Measurements from ENCODE around the gene OR2AT4.
"Not testable (repeated sequence)": the region's sequence is repeated elsewhere in the genome, so short reads cannot be mapped to it uniquely, and the experiment has no call there.

The OR2AT4 gene

DNA sequence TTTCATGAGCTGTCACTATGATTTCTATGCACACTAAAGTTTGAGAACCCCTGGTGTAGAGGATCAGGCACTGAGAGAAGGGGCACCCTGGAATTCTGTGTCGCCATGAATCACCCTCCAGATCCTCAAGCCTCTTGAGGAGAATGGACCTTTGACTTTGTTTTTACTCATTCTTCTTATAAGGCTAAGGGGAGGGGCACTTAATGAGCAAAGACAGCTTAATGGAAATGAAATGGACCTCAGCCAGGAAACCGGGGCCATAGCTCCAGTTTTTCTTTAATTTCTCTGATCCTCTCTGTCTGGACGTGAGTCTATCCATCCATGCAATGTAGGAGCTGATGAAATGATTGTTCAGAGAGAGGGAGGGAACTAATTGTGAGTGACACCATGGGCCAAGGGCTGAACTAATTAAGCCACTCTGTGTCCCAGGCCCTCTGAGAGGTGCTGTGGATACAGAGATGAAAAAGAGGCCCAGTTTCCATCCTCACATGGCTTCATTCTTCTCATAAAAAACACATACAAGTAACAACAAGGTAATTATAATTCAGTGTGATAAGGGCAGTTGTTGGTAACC is 32.8 kb downstream of the OR2AT4 start:
- DNase-seq: no peak

DNA sequence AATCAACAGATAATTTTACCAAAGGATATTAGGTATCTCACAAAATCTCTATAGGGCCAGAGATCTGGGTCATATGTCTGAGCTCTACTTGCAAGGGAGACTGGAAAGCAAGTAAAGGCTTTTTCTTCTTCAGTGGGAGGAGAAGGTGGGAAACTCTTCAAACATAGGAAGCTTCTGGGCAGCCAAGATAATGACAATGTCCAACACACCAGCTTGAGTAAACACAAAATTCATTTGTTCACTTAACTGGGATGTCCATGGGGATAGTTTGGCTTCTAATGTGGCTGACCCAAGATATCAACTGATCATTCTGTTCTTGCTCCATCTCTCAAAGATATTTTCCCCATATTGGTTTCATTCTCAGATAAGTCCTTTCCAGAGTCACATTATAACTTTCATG is 37.4 kb downstream of the OR2AT4 start:
- DNase-seq: no peak

DNA sequence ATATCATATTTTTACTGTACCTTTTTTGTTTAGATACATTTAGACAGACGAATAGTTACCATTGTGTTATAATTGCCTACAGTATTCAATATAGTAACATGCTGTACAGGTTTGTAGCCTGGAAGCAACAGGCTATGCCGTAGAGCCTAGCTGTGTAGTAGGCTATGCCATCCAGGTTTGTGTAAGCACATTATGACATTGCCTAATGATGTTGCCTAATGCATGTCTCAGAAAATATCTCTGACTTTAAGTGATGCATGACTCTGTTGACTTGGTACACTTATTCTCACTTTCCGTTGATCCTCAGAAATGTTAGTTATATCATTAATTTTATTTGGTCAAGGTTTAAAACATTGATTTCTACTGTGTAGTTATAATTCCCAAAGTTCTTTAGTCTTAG is 39.9 kb downstream of the OR2AT4 start:
- no peak for DNase-seq

DNA sequence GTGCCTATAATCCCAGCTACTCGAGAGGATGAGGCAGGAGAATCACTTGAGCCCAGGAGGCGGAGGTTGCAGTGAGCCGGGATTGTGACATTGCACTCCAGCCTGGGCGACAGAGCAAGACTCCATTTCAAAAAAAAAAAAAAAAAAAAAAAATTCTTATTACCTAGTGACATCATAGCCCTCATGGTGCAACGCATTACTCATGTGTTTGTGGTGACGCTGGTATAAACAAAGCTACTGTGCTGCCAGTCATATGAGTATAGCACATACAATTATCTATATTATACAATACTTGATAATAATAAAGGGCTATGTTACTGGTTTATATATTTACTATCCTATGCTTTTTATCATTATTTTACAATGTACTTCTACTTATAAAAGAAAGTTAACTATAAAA is 41.2 kb downstream of the OR2AT4 start:
- no peak for DNase-seq

DNA sequence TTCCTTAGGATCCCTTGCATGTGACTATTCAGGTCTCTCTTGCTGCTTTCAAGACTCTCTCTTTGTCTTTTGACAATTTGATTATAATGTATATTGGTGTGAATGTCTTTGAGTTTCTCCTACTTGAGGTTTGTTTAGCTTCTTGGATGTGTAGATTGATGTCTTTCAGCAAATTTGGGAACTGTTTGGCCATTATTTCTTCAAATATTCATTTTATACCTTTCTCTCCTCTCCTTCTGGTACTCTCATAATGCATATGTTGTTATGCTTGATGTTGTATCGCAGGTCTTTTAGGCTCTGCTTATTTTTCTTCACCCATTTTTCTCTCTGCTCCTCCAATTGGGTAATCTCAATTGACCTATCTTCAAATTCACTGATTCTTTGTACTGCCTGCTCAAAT is 44.2 kb downstream of the OR2AT4 start:
- DNase-seq: no peak

DNA sequence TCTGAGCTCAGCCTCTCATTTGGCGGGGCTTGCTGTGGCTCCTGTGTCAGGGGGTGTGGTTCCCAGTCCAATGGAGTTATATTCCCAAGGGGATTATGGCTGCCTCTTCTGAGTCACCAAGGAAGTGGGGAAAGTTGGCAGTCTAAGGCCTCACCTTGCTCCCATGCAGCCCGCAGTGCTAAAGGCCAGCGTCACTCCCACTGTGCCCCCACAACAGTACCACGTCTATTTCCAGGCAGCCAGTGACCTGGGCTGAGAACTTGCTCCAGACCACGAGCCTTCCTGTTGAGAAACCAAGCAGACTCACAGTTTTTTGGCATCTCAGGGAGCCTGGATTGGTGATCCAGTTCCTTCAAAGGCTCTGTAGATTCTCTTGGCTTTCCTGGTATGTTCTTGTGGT is 45.6 kb downstream of the OR2AT4 start:
- DNase-seq: no peak

DNA sequence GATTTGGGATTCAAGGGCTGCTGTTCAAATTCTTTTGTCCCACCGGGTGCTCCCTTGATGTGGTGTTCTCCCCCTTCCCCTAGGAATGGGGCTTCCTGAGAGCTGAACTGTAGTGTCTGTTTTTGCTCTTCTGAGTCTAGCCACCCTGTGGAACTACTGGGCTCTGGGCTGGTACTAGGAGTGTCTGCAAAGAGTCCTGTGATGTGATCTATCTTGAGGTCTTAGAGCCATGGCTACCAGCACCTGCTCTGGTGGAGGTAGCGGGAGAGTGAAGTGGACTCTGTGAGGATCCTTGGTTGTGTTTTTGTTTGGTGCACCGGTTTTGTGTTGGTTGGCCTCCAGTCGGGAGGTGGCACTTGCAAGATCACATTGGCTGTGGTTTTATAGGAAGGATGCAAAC is 46.2 kb downstream of the OR2AT4 start:
- DNase-seq: no peak

DNA sequence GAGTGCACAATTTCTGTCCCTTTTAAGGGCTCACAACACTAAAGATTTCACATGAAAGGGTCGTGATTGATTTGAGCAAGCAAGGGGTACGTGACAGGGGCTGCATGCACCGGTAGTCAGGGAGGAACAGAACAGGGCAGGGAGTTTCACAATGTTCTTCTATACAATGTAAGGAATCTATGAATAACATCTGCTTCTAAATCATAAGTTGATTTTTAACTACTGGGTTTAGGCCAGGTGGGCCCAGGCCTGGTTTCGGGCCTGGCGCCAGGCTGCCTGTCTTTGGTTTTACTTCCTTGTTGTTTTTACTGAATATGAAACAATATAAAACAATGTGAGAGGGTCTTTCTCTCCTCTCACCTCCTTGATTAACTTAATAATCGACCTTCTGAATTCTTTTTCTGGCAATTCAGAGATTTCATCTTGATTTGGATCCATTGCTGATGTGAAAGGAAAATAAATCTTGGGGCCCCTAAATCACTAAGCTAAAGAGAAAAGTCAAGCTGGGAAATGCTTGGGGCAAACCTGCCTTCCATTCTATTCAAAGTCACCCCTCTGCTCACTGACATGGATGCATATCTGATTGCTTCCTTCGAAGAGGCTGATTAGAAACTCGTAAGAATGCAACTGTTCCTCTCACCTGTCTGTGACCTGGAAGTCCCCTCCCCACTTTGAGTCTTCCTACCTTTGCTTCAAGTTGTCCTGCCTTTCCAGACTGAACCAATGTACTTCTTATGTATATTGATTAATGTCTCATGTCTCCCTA is 47.0 kb downstream of the OR2AT4 start:
- DNase-seq: not testable (repeated sequence)

DNA sequence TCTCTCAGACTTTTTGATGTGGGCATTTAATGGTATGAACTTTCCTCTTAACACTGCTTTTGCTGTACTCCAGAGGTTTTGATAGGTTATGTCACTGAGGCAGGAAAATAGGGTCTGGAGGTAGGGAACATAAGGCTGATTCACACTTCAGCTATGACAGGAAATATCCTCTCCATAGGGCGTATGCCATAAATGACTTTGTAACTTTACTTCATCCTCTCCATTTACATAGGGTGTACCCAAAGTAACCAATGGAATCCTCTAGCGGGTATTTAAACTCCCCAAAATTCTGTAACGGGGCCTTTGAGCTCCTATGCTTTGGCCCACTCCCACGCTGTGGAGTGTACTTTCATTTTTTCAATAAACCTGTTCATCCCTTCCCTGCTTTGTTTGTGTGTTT is 49.5 kb downstream of the OR2AT4 start:
- DNase-seq: no peak

DNA sequence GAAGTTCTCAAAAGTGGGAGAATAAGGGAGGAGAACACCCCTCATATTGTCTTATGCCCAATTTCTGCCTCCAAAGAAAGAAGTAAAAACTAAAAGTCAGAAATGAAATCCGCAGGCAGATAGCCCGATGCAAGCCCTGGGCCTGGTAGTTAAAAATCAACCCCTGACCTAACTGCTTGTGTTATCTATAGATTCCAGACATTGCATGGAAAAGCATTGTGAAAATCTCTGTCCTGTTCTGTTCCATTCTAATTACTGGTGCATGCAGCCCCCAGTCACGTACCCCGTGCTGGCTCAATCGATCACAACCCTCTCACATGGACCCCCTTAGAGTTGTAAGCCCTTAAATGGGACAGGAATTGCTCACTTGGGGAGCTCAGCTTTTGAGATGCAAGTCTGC is 50.0 kb downstream of the OR2AT4 start:
- not testable (repeated sequence) for DNase-seq

DNA sequence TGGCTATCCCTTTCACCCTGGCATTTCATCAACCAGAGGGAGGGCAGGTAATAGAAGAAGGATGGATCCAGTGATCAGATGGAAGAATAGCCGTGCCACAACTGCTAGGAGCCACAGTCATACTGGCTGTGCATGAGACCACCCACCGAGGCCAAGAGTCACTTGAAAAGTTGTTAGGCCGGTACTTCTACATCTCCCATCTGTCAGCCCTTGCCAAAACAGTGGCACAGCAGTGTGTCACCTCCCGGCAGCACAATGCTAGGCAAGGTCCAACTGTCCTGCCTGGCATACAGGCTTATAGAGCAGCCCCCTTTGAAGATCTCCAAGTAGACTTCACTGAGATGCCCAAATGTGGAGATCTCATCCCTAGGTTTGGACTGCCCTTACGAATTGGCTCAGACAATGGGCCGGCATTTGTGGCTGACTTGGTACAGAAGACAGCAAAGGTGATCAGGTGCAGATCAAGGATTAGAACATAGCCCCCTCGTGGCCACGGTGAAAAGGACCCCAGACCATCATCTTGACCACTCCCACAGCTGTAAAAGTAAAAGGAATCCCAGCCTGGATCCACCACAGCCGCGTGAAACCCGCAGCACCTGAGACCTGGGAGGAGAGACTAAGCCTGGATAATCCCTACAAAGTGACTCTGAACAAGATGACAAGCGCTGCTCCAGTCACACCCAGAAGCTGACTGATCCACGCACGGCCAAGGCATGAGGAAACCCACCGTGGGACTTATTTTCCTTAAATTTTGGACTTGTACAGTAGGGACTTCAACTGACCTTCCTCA is 52.1 kb downstream of the OR2AT4 start:
- not testable (repeated sequence) for DNase-seq

DNA sequence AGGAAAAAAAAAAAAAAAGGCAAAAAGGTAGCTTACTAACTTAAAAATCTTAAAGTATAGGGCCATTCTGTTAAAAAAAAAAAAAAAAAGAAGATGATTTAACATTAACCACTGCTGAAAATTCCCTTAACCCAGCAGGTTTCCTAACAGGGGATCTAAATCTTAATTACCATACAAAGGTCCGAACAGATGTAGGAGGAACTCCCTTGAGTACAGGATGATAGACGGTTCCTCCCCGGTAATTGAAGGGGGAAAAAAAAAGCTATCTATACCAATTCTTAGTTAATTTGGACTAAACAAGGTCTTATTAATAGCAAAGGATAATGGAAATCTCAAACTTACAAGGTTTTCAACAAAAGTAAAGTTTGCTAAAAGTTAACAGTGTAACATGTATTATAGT is 54.9 kb downstream of the OR2AT4 start:
- DNase-seq: not testable (repeated sequence)

DNA sequence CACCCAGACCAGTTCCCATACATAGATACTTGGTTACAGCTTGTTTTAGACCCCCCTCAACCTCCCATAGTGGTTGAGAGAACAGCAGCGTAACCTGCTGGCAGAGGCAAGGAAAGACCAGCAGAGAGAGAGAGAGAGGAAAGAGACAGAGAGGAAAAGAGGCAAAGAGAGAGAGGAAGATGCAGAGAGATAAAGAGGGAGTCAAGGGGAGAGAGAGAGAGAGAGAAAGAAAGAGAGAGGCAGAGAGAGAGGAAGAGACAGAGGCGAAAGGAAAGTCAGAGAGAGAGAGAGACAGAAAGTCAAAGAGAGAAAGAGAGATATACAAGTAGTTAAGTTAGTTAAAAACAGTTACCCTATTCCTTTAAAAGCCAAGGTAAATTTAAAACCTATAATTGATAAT is 55.4 kb downstream of the OR2AT4 start:
- DNase-seq: no peak

DNA sequence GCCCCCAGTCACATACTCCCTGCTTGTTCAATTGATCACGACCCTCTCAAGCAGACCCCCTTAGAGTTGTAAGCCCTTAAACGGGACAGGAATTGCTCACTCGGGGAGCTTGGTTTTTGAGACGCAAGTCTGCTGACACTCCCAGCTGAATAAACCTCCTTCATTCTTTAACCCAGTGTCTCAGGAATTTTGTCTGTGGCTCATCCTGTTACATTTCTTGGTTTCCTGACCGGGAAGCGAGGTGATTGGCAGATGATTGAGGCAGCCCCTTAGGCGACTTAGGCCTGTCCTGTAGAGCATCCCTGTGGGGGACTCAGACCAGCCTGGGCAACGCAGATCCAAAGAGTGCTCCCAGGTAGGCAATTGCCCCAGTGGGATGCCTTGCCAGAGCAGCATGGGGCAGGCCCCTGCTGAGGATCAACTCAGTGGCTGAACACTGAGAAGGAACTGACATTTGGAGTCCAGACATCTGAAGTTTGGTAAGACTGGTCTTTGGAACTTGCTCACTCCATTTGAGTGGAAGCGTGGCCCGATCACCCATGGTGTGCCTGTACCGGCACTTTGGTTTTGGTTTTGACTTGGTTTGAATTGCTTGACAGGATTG is 56.4 kb downstream of the OR2AT4 start:
- DNase-seq: no peak

DNA sequence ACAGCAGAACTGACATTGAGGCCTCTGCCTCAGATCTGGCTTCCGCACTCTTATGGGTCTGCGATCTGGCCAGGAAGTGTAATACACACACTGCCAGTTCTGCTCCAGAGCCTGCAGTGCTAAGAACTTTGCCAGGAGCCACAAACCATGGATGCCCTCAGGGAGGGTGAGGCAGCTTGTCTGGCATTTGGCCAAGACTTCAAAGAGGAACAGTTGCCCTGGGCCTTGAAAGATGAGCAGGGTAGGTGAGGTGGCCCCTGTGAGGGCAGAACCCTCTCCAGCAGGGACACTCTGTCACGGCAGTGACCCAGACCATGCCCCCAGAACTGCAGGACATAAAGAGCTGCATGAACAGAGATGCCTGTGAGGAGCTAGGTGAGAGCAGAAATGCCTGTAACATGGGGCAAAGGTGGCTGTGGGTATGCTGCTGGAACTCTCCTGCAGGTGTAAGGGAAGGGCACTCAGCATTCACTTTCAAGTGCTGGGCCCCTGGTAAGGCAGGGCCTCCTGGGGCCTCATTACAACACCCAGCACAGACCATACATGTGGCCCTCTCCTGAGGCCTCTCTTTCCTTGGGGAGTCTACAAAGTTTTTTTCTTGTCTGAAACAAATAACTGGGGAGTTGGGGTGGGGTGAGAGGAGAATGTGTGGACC is 60.6 kb downstream of the OR2AT4 start:
- DNase-seq: no peak

DNA sequence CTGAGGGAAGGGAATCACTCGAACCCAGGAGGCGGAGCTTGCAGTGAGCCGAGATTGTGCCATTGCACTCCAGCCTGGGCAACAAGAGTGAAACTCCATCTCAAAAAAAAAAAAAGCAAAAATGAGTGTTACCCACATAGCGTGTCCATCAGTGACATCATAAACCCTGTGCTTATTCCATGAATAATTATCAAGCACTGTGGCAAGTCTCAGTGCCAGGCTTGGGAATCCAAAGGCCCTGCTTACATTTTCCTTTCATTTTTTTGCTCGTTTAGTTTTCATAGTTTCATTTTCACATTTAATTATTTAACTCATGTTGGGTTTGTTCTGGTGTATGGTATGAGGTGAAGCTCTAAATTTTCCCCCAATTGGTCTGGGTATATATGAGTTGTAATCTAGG is 61.4 kb downstream of the OR2AT4 start:
- no peak for DNase-seq

DNA sequence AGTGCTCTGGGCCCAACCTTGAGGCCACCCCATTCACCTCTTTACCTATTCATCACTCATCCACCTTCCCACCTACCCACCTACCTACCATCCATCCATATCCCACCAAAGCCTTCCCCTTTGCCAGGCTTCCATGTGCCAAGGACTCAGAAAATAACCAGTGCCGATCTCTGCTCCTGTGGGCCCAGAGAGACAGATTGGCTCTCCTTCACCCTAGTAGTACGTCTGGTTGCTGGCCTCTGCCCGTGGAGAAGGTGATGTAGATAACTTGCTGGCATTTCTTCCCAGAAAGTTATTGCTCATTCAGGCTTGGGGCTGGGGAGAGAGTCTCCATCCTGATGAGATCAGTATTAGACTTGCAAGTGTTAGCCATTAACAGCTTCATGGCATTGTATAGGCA is 62.8 kb downstream of the OR2AT4 start:
- no peak for DNase-seq

DNA sequence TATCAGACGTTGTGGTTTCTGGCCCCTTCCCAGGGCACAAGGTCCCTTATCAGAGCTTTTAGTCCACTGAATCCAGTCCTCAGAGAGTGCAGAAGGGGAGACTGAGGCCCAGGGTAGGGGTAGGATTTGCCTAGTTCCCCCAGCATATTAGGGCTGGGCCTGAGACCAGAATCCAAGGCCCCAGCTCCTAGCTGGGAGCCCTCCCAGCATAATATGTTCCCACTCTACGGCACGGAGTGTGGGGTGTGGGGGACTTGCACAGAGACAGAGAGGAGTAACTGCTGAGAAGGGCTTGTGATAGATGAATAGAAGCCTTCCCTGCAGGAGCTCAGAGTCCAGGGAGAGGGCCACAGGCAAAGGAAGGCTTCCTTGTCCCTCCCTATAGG is 64.1 kb downstream of the OR2AT4 start:
- DNase-seq: no peak

DNA sequence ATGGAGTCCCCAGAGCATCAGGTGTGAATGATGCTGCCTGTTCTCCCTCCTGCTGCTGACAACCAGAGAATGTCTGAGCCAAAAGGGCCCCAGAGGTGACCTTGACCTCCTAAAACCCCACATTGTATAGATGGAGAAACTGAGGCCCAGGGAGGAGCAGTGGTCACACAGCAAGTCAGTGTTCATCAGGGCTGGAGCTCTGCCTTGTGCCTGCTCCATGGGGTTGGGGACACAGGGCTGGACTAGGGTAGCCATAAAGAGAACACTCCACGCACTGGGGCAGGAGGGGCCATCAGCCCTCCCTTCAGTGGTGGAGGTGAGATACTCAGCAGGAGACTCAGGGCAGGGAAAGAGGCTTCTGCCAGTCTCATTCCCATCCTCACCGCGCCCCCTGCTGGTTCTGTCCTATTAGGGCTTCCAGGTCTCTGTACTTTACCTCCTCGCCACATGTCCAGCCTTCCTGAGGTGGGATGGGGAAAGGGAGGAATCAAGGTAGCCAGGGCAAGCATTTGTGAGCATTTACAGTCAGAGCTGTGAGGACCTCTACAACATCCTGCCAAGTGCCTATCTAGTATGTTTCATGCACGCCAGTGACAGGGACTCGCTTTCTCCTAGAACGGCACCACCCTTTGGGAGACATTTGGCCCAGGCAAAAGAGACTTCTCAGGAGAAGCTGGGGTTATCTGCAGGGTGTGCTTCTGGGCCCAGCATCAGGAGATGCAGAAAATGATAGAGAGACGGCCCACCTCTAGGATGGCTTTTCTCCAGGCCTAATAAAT is 64.7 kb downstream of the OR2AT4 start:
- DNase-seq: peak; percentile 77
